Measurements from ENCODE around the gene RIMBP3C. TPM values are rescaled to one million over a fixed set of nuclear protein-coding genes. Genes with fewer than 3 reads are reported as not detected.
"Not testable (repeated sequence)": the region's sequence is repeated elsewhere in the genome, so short reads cannot be mapped to it uniquely, and the experiment has no call there.

Gene RIMBP3C
- total and polyA plus RNA-seq, 10 of the 15 experiments (the other 5 are each of a cell fraction or from before 2014, with no cell fraction given): 0.03 to 0.23 (median 0.08) TPM; not detected in 4

DNA sequence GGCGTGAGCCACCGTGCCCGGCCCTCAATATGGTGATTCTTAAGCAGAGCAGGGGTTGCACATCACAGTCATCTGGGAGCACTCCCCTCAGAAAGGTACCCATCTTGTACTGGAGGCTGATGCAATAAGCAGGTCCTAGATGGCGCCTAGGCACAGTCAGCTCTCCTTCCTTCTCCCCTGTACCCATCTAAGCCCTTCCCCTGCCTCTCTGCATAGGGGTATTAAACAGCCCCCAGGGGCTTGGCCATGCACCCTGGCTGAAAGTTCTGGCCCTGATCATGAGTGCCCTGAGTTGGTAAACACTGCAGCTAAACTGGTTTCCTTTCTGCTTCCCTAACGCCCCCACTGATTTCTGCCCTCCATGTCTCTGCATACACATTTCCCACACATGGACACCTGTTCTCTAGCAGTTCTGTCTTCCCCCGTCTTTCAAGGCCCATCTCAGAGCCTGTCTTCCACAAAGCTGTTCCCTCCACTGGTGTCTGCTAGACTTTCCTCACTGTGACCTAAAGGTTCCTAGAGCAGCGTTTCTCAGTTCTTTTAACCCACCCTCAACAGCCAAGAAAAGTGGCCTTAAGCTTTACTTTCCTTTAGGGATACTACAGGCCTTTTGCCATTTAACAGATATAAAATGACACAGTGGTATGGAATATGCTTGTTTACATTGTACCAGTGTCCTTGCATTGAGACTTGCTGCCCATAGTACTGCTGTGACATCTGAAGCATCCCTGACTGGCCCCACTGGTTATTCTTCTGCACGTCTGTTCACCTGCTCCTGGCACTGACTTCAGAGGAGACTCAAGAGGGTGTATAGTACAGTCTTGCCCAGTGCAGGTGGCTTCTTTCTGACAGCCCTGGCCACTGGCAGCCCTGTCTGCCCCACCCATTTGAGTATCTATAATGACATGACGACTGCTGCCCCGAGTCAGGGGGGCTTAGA, 31.8 kb upstream of the RIMBP3C start:
- Histone ChIP-seq H3K4me3 (no peak overlapping the region), H3K36me3 (ENCODE audit: control insufficient read depth in 2 of 2, insufficient read depth in 2 of 2, low read length in 1 of 2) (peaks cover 6% of the 10 kb centered on the region in 2 experiments; a peak in 3 of 4 replicates), H3K4me2 (ENCODE audit: control insufficient read depth, insufficient read depth) (no peak overlapping the region), H3K79me2 (ENCODE audit: control insufficient read depth, insufficient read depth, low read length) (peaks cover 74% of the 10 kb centered on the region), H4K20me1 (ENCODE audit: control insufficient read depth, insufficient read depth) (peaks cover 19% of the 10 kb centered on the region), H3K27me3 (replicated peaks in 1 of 2; ENCODE audit: control insufficient read depth in 2 of 2, insufficient read depth in 2 of 2, low read length in 1 of 2) (no peaks in the 10 kb centered on the region), H3K9ac (ENCODE audit: control insufficient read depth, insufficient read depth, low read length) (no peak overlapping the region), H3K27ac (ENCODE audit: control insufficient read depth, insufficient read depth) (peak overlapping the region; percentile 33; the same call in 1 of the 2 replicates), H3K4me1 (ENCODE audit: control insufficient read depth, insufficient read depth, low read length) (peaks cover 19% of the 10 kb centered on the region), H3K9me3 (replicated peaks; ENCODE audit: control insufficient read depth, insufficient read depth, low read length) (no peaks in the 10 kb centered on the region), H2AFZ (ENCODE audit: control insufficient read depth, low read depth, low read length) (no peak overlapping the region)
- TF ChIP-seq SMC3 (IDR thresholded peaks at IDR 0.05; ENCODE audit: borderline replicate concordance, low read length): no peak
- TF ChIP-seq ASH2L (IDR thresholded peaks at IDR 0.05; ENCODE audit: borderline replicate concordance, low read depth): no peak
- TF ChIP-seq STAT3 (IDR thresholded peaks at IDR 0.05; ENCODE audit: low read depth, low read length): no peak
- TF ChIP-seq HDGF (IDR thresholded peaks at IDR 0.05): no peak
- no peak for TF ChIP-seq PAX8 (IDR thresholded peaks at IDR 0.05)
- no peak for TF ChIP-seq SREBF1 (IDR thresholded peaks at IDR 0.05; ENCODE audit: low read length)
- ChIA-PET CTCF (interaction anchor here (1.7 kb wide), 1 partner anchor 41 kb away, joined by 6 read pairs; no protein-coding TSS in a partner anchor), POLR2A (interaction anchor here (0.6 to 0.7 kb wide), 2 partner anchors 19 to 24 kb away, joined by 3 to 8 read pairs; no protein-coding TSS in a partner anchor), RAD21 (ENCODE audit: unreplicated experiment) (interaction anchor here (1.4 kb wide), 1 partner anchor 59 kb away, joined by 4 read pairs; the partner anchor contains the start of gene SDF2L1), SMC1A (ENCODE audit: uncharacterized antibody, unreplicated experiment) (no interaction called here)
- ATAC-seq (no peak), DNase-seq (ENCODE audit: low read depth, low spot score) (no peak), FAIRE-seq (no peak)
- intact Hi-C loops (cut with micrococcal nuclease; ENCODE audit: unreplicated experiment) (loop anchor here (10.0 kb wide), 1 partner anchor 62 kb away; the partner anchor contains the start of gene SDF2L1), in situ Hi-C loops (cut with MboI) (no loop called here)
- 70% methylated on average over 10 of the region's 10 CpGs for WGBS (ENCODE audit: insufficient coverage, insufficient replicate concordance, low lambda C conversion rate, missing lambda C conversion rate)
- no TSS peak for BruUV-seq (replicated peaks)

DNA sequence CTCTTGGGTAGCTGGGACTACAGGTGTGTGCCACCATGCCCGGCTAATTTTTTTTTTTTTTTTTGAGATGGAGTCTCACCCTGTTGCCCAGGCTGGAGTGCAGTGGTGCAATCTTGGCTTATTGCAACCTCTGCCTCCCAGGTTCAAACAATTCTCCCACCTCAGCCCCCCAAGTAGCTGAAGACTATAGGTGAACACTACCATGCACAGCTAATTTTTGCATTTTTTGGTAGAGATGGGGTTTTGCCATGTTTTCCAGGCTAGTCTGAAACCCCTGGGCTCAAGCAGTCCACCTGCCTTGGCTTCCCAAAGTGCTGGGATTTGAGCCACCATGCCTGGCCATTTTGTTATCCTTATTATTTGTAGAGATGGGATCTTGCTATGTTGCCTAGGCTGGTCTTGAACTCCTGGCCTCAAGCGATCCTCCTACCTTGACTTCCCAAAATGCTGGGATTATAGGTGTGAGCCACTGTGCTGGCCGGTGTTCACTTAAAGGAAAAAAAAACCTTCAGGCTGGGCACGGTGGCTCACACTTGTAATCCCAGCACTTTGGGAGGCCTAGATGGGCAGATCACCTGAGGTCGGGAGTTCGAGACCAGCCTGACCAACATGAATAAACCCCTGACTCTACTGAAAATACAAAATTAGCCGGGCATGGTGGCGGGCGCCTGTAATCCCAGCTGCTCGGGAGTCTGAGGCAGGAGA, 29.9 kb upstream of the RIMBP3C start:
- in situ Hi-C loops (cut with MboI); FAIRE-seq; H3K4me1 ChIP-seq (ENCODE audit: control insufficient read depth, insufficient read depth, low read length); RAD21 ChIA-PET (ENCODE audit: unreplicated experiment); H3K9me3 ChIP-seq (replicated peaks; ENCODE audit: control insufficient read depth, insufficient read depth, low read length); H3K4me3 ChIP-seq; CTCF ChIA-PET; H2AFZ ChIP-seq (ENCODE audit: control insufficient read depth, low read depth, low read length); H3K27ac ChIP-seq (ENCODE audit: control insufficient read depth, insufficient read depth); BruUV-seq (replicated peaks); H3K9ac ChIP-seq (ENCODE audit: control insufficient read depth, insufficient read depth, low read length); H3K27me3 ChIP-seq (replicated peaks in 1 of 2; ENCODE audit: control insufficient read depth in 2 of 2, insufficient read depth in 2 of 2, low read length in 1 of 2); ATAC-seq; H3K4me2 ChIP-seq (ENCODE audit: control insufficient read depth, insufficient read depth); DNase-seq (ENCODE audit: low read depth, low spot score): not testable (repeated sequence)
- intact Hi-C loops (cut with micrococcal nuclease; ENCODE audit: unreplicated experiment): loop anchor here (10.0 kb wide), 1 partner anchor 64 kb away; the partner anchor contains the start of gene SDF2L1
- Histone ChIP-seq H3K36me3 (ENCODE audit: control insufficient read depth in 2 of 2, insufficient read depth in 2 of 2, low read length in 1 of 2) (peaks cover 4 to 11% of the 10 kb centered on the region in 2 experiments; a peak in 3 of 4 replicates), H4K20me1 (ENCODE audit: control insufficient read depth, insufficient read depth) (peaks cover 25% of the 10 kb centered on the region), H3K79me2 (ENCODE audit: control insufficient read depth, insufficient read depth, low read length) (peaks cover 77% of the 10 kb centered on the region)
- POLR2A ChIA-PET: interaction anchor here (0.5 kb wide), 1 partner anchor 150 kb away, joined by 5 read pairs; no protein-coding TSS in a partner anchor
- SMC1A ChIA-PET (ENCODE audit: uncharacterized antibody, unreplicated experiment): interaction anchor here (1.3 kb wide), 1 partner anchor 8 kb away, joined by 4 read pairs; no protein-coding TSS in a partner anchor
- 82% methylated on average over 10 of the region's 10 CpGs for WGBS (ENCODE audit: insufficient coverage, insufficient replicate concordance, low lambda C conversion rate, missing lambda C conversion rate)

DNA sequence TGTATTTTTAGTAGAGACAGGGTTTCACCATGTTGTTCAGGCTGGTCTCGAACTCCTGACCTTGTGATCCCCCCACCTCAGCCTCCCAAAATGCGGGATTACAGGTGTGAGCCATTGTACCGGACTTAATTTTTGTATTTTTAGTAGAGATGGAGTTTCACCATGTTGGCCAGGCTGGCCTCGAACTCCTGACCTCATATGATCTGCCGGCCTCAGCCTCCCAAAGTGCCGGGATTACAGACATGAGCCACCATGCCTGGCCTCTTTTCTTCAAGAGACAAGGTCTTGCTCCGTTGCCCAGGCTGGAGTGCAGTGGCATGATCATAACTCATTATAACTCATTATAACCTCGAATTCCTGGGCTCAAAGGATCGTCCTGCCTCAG, 29.4 kb upstream of the RIMBP3C start:
- POLR2A ChIA-PET; DNase-seq (ENCODE audit: low read depth, low spot score); H3K27ac ChIP-seq (ENCODE audit: control insufficient read depth, insufficient read depth); H3K9me3 ChIP-seq (replicated peaks; ENCODE audit: control insufficient read depth, insufficient read depth, low read length); in situ Hi-C loops (cut with MboI); H2AFZ ChIP-seq (ENCODE audit: control insufficient read depth, low read depth, low read length); FAIRE-seq; BruUV-seq (replicated peaks); ATAC-seq; RAD21 ChIA-PET (ENCODE audit: unreplicated experiment); H3K9ac ChIP-seq (ENCODE audit: control insufficient read depth, insufficient read depth, low read length); H3K27me3 ChIP-seq (replicated peaks in 1 of 2; ENCODE audit: control insufficient read depth in 2 of 2, insufficient read depth in 2 of 2, low read length in 1 of 2); SMC1A ChIA-PET (ENCODE audit: uncharacterized antibody, unreplicated experiment); CTCF ChIA-PET; H3K4me1 ChIP-seq (ENCODE audit: control insufficient read depth, insufficient read depth, low read length); H3K4me3 ChIP-seq; H3K4me2 ChIP-seq (ENCODE audit: control insufficient read depth, insufficient read depth): not testable (repeated sequence)
- Histone ChIP-seq H3K36me3 (ENCODE audit: control insufficient read depth in 2 of 2, insufficient read depth in 2 of 2, low read length in 1 of 2) (peaks cover 4 to 11% of the 10 kb centered on the region in 2 experiments; a peak in 3 of 4 replicates), H4K20me1 (ENCODE audit: control insufficient read depth, insufficient read depth) (peaks cover 25% of the 10 kb centered on the region), H3K79me2 (ENCODE audit: control insufficient read depth, insufficient read depth, low read length) (peaks cover 75% of the 10 kb centered on the region)
- WGBS (ENCODE audit: insufficient coverage, insufficient replicate concordance, low lambda C conversion rate, missing lambda C conversion rate): 92% methylated on average over 9 of the region's 9 CpGs
- intact Hi-C loops (cut with micrococcal nuclease; ENCODE audit: unreplicated experiment): loop anchor here (10.0 kb wide), 1 partner anchor 64 kb away; the partner anchor contains the start of gene SDF2L1

Measured in GM12878 (cell line).